H1 (cell line): ENCODE results near the gene HS3ST6. TPM values are rescaled to one million over a fixed set of nuclear protein-coding genes. Genes with fewer than 3 reads are reported as not detected.

Experiments used
- BRCA1 ChIP-seq: IDR thresholded peaks from 2 replicates; pipeline ENCODE4 v1.6.1; 2012; ENCODE audit warnings: low read depth, low read length, improper control_type of control experiment
- CEBPB ChIP-seq: IDR thresholded peaks from 2 replicates; pipeline ENCODE4 v1.6.1; 2012; ENCODE audit warnings: low read depth, low read length
- EP300 ChIP-seq, 2 experiments: IDR thresholded peaks; 1 replicate in 1 of 2; 2 replicates in 1 of 2; pipeline ENCODE4 v1.6.1; 2011 to 2012; ENCODE audit warnings: low read depth in 2 of 2, low read length in 2 of 2, mild to moderate bottlenecking in 2 of 2, borderline replicate concordance in 1 of 2, inconsistent platforms in 1 of 2, moderate library complexity in 1 of 2
- EZH2 ChIP-seq: fragments of 200-600 bp; sonication (generic); IDR thresholded peaks from 2 replicates; pipeline ENCODE4 v1.7.1; 2012; ENCODE audit warnings: low read depth, mild to moderate bottlenecking, moderate library complexity, low read length, inconsistent platforms; ENCODE audit not compliant: severe bottlenecking
- GTF2F1 ChIP-seq: IDR thresholded peaks from 2 replicates; pipeline ENCODE4 v1.6.1; 2012; ENCODE audit warnings: low read depth, low read length, improper control_type of control experiment, borderline replicate concordance
- JUN ChIP-seq: IDR thresholded peaks from 2 replicates; pipeline ENCODE4 v1.6.1; 2011; ENCODE audit warnings: low read depth, mild to moderate bottlenecking, improper control_type of control experiment, low read length
- KDM5A ChIP-seq: fragments of 200-600 bp; IDR thresholded peaks from 2 replicates; pipeline ENCODE4 v1.7.1; 2012; ENCODE audit warnings: mild to moderate bottlenecking, low read length, inconsistent platforms, mixed read lengths
- MAFK ChIP-seq: IDR thresholded peaks from 2 replicates; pipeline ENCODE4 v1.6.1; 2012; ENCODE audit warnings: low read depth, mild to moderate bottlenecking, improper control_type of control experiment, low read length
- POLR2A ChIP-seq, 2 experiments: IDR thresholded peaks; 1 replicate in 1 of 2; 2 replicates in 1 of 2; pipeline ENCODE4 v1.6.1; 2011; ENCODE audit warnings: low read depth in 2 of 2, low read length in 2 of 2, mild to moderate bottlenecking in 2 of 2; ENCODE audit errors: control extremely low read depth in 1 of 2
- RNF2 ChIP-seq: fragments of 200-900, 300-1000 bp; sonication (generic); IDR thresholded peaks from 2 replicates; pipeline ENCODE4 v1.7.1; 2016; ENCODE audit warnings: borderline replicate concordance, low read depth, mild to moderate bottlenecking, antibody characterized with exemption, low read length; ENCODE audit not compliant: poor library complexity, severe bottlenecking; ENCODE audit errors: missing control alignments
- SP1 ChIP-seq: IDR thresholded peaks from 2 replicates; pipeline ENCODE4 v1.6.1; 2011; ENCODE audit warnings: low read depth, low read length
- TAF1 ChIP-seq: IDR thresholded peaks from 2 replicates; pipeline ENCODE4 v1.6.1; 2011; ENCODE audit warnings: mild to moderate bottlenecking, low read depth, low read length
- polyA plus RNA-seq, 7 experiments: library from polyadenylated mRNA; depleted of rRNA in 3 of 7; stranded (reverse) in 5 of 7; unstranded in 2 of 7; fragments of >200 nt in 5 of 7; fragments of 200-250 nt in 2 of 7; gene quantifications; 1 replicate in 5 of 7; 2 replicates in 1 of 7; 4 replicates in 1 of 7; pipeline versions ENCODE4 v1.2.1 to v1.2.3, GENCODE V29; 2011 to 2013; ENCODE audit warnings: missing spikeins in 2 of 7, mixed read lengths in 2 of 7
- total RNA-seq: library from RNA; stranded (reverse); fragmentation: NEBNext Ultra II Directional; extraction: Animal tissue kit (Norgen Biotek cat#: 25700); gene quantifications from 2 replicates; pipeline ENCODE4 v1.2.1, GENCODE V29; 2021
- TF ChIP-seq, protein P1 (sequence below), 3 experiments: IDR thresholded peaks; 1 replicate in 2 of 3; 2 replicates in 1 of 3; pipeline versions ENCODE4 v1.5.1 to v1.6.1; 2011; ENCODE audit warnings: low read length in 3 of 3, mild to moderate bottlenecking in 3 of 3, inconsistent platforms in 2 of 3, low read depth in 1 of 3, moderate library complexity in 1 of 3; ENCODE audit not compliant: insufficient read depth in 1 of 3; ENCODE audit errors: control extremely low read depth in 1 of 3
- TF ChIP-seq, protein P2 (sequence below): IDR thresholded peaks from 2 replicates; pipeline ENCODE4 v1.6.1; 2011; ENCODE audit warnings: low read depth, mild to moderate bottlenecking, low read length; ENCODE audit not compliant: insufficient read depth

Gene HS3ST6
- total and polyA plus RNA-seq, 2 of the 8 experiments (the other 6 are each of a cell fraction or from before 2014, with no cell fraction given), result 0.36 to 0.39 TPM

DNA sequence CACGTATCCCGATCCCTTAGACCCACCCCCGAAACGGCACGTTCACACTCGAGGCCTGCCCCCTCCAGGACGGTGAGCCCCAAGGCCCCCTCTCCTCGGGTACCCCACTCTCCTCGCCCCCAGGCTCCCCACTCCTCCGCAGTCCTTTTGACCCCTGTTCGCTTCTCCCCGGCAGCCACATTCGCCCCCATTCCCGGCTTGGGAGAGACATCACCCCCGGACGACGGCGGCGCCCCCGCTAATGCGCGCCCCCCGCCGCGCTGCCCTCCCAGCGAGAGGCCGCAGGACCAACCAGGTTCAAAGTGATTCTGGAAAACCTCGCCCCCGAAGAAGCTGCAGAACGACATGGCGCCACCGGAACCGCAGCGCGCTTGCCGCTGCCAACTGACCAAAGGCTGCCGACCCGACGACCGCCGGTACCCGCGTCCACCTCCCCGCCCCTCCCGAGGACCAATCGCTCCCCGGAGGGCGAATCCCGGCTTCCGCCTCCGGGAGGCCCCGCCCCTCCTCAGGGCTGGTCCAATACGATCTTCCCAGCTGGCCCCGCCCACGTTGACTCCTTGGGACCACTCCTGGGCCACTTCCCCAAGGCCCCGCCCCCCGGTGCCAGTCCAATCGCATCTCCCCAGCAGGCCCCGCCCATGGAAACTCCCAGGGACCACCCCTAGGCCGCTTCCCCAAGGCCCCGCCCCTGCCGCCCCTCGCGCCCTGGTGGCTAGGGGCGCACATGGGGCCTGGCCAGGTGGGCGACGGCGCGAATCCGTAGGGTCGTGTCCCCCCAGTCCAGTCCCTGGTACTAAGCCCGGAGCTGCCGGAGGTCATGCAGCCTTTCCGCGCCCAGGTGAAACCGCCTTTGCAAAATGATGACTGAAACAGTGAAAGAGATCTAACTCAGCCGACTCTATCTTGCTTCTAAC lies 24.9 kb upstream of the HS3ST6 start, which contains the start of gene MSRB1 (continued):
- TF ChIP-seq CEBPB (no peak), EZH2 (no peak), TAF1 (peak; percentile 88), KDM5A (no peak), SP1 (peak; percentile 66; the same call in 1 of the 2 replicates), GTF2F1 (no peak), EP300 (IDR thresholded peaks at IDR 0.05; ENCODE audit: borderline replicate concordance in 1 of 2, low read depth in 2 of 2, low read length in 2 of 2) (no peak), BRCA1 (no peak), POLR2A (IDR thresholded peaks at IDR 0.05; ENCODE audit: control extremely low read depth in 1 of 2, low read depth in 2 of 2, low read length in 2 of 2) (peak in 1 of 2 experiments; percentile 80; a peak in 2 of 3 replicates), MAFK (no peak), RNF2 (no peak), JUN (no peak)
- TF ChIP-seq, protein P1, sequence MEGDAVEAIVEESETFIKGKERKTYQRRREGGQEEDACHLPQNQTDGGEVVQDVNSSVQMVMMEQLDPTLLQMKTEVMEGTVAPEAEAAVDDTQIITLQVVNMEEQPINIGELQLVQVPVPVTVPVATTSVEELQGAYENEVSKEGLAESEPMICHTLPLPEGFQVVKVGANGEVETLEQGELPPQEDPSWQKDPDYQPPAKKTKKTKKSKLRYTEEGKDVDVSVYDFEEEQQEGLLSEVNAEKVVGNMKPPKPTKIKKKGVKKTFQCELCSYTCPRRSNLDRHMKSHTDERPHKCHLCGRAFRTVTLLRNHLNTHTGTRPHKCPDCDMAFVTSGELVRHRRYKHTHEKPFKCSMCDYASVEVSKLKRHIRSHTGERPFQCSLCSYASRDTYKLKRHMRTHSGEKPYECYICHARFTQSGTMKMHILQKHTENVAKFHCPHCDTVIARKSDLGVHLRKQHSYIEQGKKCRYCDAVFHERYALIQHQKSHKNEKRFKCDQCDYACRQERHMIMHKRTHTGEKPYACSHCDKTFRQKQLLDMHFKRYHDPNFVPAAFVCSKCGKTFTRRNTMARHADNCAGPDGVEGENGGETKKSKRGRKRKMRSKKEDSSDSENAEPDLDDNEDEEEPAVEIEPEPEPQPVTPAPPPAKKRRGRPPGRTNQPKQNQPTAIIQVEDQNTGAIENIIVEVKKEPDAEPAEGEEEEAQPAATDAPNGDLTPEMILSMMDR (IDR thresholded peaks at IDR 0.05; ENCODE audit: control extremely low read depth in 1 of 3, insufficient read depth in 1 of 3, low read depth in 1 of 3, low read length in 3 of 3), result no peak; a peak in 1 of 4 replicates
- TF ChIP-seq, protein P2, sequence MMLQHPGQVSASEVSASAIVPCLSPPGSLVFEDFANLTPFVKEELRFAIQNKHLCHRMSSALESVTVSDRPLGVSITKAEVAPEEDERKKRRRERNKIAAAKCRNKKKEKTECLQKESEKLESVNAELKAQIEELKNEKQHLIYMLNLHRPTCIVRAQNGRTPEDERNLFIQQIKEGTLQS, result no peak
